HG03039 (cell line): Measurements from ENCODE around the gene NAP1L4.

Source experiments
- ATAC-seq: cut with Tn5 transposase; IDR thresholded peaks from one replicate; pipeline ENCODE4 v1.9.1; 2021; ENCODE audit warnings: mild to moderate bottlenecking, moderate library complexity; ENCODE audit not compliant: unreplicated experiment

The NAP1L4 gene

GRCh38 chr11:3011891-3012885, 20.1 kb upstream of the NAP1L4 start:
- ATAC-seq = no peak

- no peak for ATAC-seq
Measured at GRCh38 chr11:3010521-3011275, 18.6 kb upstream of the NAP1L4 start.

GRCh38 chr11:3010004-3010403, 17.9 kb upstream of the NAP1L4 start:
- ATAC-seq = no peak

GRCh38 chr11:3009481-3009880, 17.4 kb upstream of the NAP1L4 start:
- no peak for ATAC-seq

- no peak for ATAC-seq
Measured at GRCh38 chr11:3008746-3009336, 16.7 kb upstream of the NAP1L4 start.

- ATAC-seq = no peak
Measured at GRCh38 chr11:3007404-3008010, 15.4 kb upstream of the NAP1L4 start.

GRCh38 chr11:3006505-3007260, 14.6 kb upstream of the NAP1L4 start:
- no peak for ATAC-seq

GRCh38 chr11:3004481-3004880, 12.4 kb upstream of the NAP1L4 start:
- no peak for ATAC-seq

GRCh38 chr11:3003396-3004231, 11.5 kb upstream of the NAP1L4 start:
- ATAC-seq = no peak

- no peak for ATAC-seq
Measured at GRCh38 chr11:3002871-3003270, 10.7 kb upstream of the NAP1L4 start.

- no peak for ATAC-seq
Measured at GRCh38 chr11:3002351-3002861, 10.3 kb upstream of the NAP1L4 start.

GRCh38 chr11:3001496-3001895, 9.4 kb upstream of the NAP1L4 start:
- ATAC-seq = no peak

GRCh38 chr11:3000032-3000961, 8.2 kb upstream of the NAP1L4 start:
- ATAC-seq = no peak

- no peak for ATAC-seq
Measured at GRCh38 chr11:2999464-2999998, 7.4 kb upstream of the NAP1L4 start.

- ATAC-seq = no peak
Measured at GRCh38 chr11:2998073-2998850, 6.1 kb upstream of the NAP1L4 start.

GRCh38 chr11:2997406-2997805, 5.3 kb upstream of the NAP1L4 start:
- no peak for ATAC-seq

- ATAC-seq = no peak
Measured at GRCh38 chr11:2996976-2997375, 4.8 kb upstream of the NAP1L4 start.
